Measurements from ENCODE around the gene SLC2A2. TPM values are rescaled to one million over a fixed set of nuclear protein-coding genes. Genes with fewer than 3 reads are reported as not detected.
"Not testable (repeated sequence)": the region's sequence is repeated elsewhere in the genome, so short reads cannot be mapped to it uniquely, and the experiment has no call there.

Gene SLC2A2
- total and polyA plus RNA-seq, 2 donors from 2014 or later: 12.6 to 31.0 TPM

DNA sequence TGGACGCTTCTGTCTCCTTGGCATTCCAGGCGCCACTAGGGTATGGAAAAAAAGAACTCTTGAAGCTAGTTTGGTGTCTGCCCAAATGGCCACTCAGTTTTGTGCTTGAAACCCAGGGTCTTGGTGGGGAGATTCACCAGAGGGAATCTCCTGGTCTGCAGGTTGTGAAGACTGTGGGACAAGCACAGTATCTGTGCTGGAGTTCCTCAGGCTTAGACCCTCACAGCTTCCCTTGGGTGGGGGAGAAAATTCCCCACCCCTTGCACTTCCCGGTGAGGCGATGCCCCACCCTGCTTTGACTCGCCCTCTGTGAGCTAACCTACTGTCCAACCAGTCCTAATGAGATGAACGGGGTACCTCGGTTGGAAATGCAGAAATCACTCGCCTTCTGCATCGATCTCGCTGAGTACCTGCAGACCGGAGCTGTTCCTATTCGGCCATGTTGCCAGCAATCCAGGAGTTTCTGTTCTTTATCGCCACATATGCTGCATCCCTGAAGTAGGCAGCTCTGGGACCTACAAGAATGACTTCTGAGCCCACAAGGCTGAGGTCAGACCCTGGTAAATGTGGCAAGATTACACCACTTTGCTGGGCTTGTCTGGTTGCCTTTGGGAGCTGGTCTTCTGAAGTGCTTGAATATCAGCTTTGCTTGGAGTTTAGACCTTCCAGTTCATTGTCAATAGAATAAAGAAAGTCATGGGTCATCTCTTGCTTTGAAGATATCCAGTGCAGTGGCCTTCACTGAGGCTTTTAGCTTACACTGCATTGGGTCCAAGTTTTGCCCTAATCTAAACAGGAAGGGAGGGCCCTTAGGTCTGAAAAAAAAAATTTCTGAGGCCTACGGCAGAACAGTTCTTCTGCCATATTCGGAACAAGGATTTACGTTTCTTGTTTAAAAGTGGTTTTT is 51.0 kb downstream of the SLC2A2 start:
- no peak overlapping the region for H3K4me3 ChIP-seq (ENCODE audit: low read length in 3 of 3)
- TF ChIP-seq, protein P1, sequence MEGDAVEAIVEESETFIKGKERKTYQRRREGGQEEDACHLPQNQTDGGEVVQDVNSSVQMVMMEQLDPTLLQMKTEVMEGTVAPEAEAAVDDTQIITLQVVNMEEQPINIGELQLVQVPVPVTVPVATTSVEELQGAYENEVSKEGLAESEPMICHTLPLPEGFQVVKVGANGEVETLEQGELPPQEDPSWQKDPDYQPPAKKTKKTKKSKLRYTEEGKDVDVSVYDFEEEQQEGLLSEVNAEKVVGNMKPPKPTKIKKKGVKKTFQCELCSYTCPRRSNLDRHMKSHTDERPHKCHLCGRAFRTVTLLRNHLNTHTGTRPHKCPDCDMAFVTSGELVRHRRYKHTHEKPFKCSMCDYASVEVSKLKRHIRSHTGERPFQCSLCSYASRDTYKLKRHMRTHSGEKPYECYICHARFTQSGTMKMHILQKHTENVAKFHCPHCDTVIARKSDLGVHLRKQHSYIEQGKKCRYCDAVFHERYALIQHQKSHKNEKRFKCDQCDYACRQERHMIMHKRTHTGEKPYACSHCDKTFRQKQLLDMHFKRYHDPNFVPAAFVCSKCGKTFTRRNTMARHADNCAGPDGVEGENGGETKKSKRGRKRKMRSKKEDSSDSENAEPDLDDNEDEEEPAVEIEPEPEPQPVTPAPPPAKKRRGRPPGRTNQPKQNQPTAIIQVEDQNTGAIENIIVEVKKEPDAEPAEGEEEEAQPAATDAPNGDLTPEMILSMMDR (IDR thresholded peaks at IDR 0.05; ENCODE audit: borderline replicate concordance, extremely low read depth, insufficient read depth): no peak
- H3K9me3 ChIP-seq (ENCODE audit: control insufficient read depth in 2 of 3, insufficient read depth in 1 of 3, low read length in 3 of 3): no peaks in the 10 kb centered on the region
- H3K36me3 ChIP-seq (ENCODE audit: control insufficient read depth in 2 of 3, insufficient read depth in 3 of 3, low read length in 3 of 3): no peaks in the 10 kb centered on the region
- no peak overlapping the region for H3K27ac ChIP-seq (ENCODE audit: low read depth in 2 of 2, low read length in 2 of 2)
- H3K27me3 ChIP-seq (ENCODE audit: control insufficient read depth, insufficient read depth, low read length): no peaks in the 10 kb centered on the region
- DNase-seq (no peak), FAIRE-seq (no peak)
- intact Hi-C loops (cut with DNase I): no loop called here
- H3K9ac ChIP-seq (ENCODE audit: low read length in 3 of 3): no peak overlapping the region
- no peaks in the 10 kb centered on the region for H3K4me1 ChIP-seq (ENCODE audit: control insufficient read depth in 2 of 3, insufficient read depth in 2 of 3, low read depth in 1 of 3, low read length in 3 of 3)

DNA sequence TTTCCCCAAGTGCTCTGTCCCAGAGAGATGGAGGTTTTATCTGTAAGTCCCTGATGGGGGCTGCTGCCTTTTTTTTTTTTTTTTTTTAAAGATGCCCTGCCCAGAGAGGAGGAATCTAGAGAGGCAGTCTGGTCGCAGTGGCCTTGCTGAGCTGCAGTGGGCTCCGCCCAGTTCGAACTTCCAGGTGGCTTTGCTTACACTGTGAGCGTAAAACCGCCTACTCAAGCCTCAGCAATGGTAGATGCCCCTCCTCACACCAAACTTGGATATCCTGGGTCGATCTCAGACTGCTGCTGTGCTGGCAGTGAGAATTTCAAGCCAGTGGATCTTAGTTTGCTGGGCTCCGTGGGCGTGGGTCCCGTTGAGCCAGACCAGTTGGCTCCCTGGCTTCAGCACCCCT is 51.6 kb downstream of the SLC2A2 start:
- Histone ChIP-seq H3K27me3 (ENCODE audit: control insufficient read depth, insufficient read depth, low read length) (no peaks in the 10 kb centered on the region), H3K9me3 (ENCODE audit: control insufficient read depth in 2 of 3, insufficient read depth in 1 of 3, low read length in 3 of 3) (no peaks in the 10 kb centered on the region), H3K9ac (ENCODE audit: low read length in 3 of 3) (no peak overlapping the region), H3K27ac (ENCODE audit: low read depth in 2 of 2, low read length in 2 of 2) (no peak overlapping the region), H3K36me3 (ENCODE audit: control insufficient read depth in 2 of 3, insufficient read depth in 3 of 3, low read length in 3 of 3) (no peaks in the 10 kb centered on the region), H3K4me1 (ENCODE audit: control insufficient read depth in 2 of 3, insufficient read depth in 2 of 3, low read depth in 1 of 3, low read length in 3 of 3) (no peaks in the 10 kb centered on the region), H3K4me3 (ENCODE audit: low read length in 3 of 3) (no peak overlapping the region)
- intact Hi-C loops (cut with DNase I): no loop called here
- DNase-seq: no peak
- no peak for FAIRE-seq
- TF ChIP-seq, protein P1 (IDR thresholded peaks at IDR 0.05; ENCODE audit: borderline replicate concordance, extremely low read depth, insufficient read depth): no peak

DNA sequence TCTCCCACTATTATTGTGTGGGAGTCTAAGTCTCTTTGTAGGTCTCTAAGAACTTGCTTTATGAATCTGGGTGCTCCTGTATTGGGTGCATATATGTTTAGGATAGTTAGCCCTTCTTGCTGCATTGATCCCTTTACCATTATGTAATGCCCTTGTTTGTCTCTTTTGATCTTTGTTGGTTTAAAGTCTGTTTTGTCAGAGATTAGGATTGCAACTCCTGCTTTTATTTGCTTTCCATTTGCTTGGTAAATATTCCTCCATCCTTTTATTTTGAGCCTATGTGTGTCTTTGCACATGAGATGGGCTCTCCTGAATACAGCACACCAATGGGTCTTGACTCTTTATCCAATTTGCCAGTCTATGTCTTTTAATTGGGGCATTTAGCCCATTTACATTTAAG is 53.6 kb downstream of the SLC2A2 start:
- intact Hi-C loops (cut with DNase I); H3K9me3 ChIP-seq (ENCODE audit: control insufficient read depth in 2 of 3, insufficient read depth in 1 of 3, low read length in 3 of 3); H3K4me1 ChIP-seq (ENCODE audit: control insufficient read depth in 2 of 3, insufficient read depth in 2 of 3, low read depth in 1 of 3, low read length in 3 of 3); FAIRE-seq; H3K36me3 ChIP-seq (ENCODE audit: control insufficient read depth in 2 of 3, insufficient read depth in 3 of 3, low read length in 3 of 3); H3K27me3 ChIP-seq (ENCODE audit: control insufficient read depth, insufficient read depth, low read length); H3K27ac ChIP-seq (ENCODE audit: low read depth in 2 of 2, low read length in 2 of 2); DNase-seq; H3K9ac ChIP-seq (ENCODE audit: low read length in 3 of 3); H3K4me3 ChIP-seq (ENCODE audit: low read length in 3 of 3): not testable (repeated sequence)

DNA sequence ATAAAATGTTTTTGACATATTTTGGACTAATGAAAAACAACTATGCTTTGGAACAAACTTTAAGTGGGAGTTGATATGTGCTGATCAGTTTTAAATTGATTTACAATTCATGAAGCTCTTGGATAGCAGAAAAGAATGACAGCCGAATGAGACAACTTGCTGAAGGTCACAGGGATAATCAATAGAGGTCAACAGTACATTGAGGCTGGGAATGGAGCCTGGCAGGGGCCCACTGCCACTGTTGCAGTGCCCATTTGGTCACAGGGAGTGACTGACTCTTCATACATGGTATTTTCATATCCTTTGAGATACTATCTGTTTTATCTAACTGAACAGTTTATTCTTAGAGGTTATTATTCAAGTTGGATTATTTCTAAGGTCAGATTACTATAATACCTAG is 59.4 kb downstream of the SLC2A2 start:
- H3K27ac ChIP-seq (ENCODE audit: low read depth in 2 of 2, low read length in 2 of 2): no peak overlapping the region
- no peaks in the 10 kb centered on the region for H3K36me3 ChIP-seq (ENCODE audit: control insufficient read depth in 2 of 3, insufficient read depth in 3 of 3, low read length in 3 of 3)
- DNase-seq (no peak), FAIRE-seq (no peak)
- intact Hi-C loops (cut with DNase I): no loop called here
- H3K27me3 ChIP-seq (ENCODE audit: control insufficient read depth, insufficient read depth, low read length): no peaks in the 10 kb centered on the region
- H3K4me1 ChIP-seq (ENCODE audit: control insufficient read depth in 2 of 3, insufficient read depth in 2 of 3, low read depth in 1 of 3, low read length in 3 of 3): no peaks in the 10 kb centered on the region
- no peak overlapping the region for H3K9ac ChIP-seq (ENCODE audit: low read length in 3 of 3)
- H3K9me3 ChIP-seq (ENCODE audit: control insufficient read depth in 2 of 3, insufficient read depth in 1 of 3, low read length in 3 of 3): no peaks in the 10 kb centered on the region
- H3K4me3 ChIP-seq (ENCODE audit: low read length in 3 of 3): no peak overlapping the region
- TF ChIP-seq, protein P1 (IDR thresholded peaks at IDR 0.05; ENCODE audit: borderline replicate concordance, extremely low read depth, insufficient read depth): no peak
